ENCODE measurements around the gene SLAMF9.

The SLAMF9 gene

GRCh38 chr1:159953536-159954515 lies at the start of gene SLAMF9:
Gene SLAMF9 (minus strand): TSS chr1:159954237. CDS start chr1:159954137, 100 bp downstream.
- DNase-seq = no peak

- DNase-seq = no peak
These were observed 47.4 kb upstream of the SLAMF9 start for GRCh38 chr1:160001440-160001839.

GRCh38 chr1:159999204-159999603 lies 45.2 kb upstream of the SLAMF9 start:
- no peak for DNase-seq

- DNase-seq = no peak
These were observed 42.6 kb upstream of the SLAMF9 start for GRCh38 chr1:159996653-159997052.

- no peak for DNase-seq
These were observed 40.9 kb upstream of the SLAMF9 start for GRCh38 chr1:159994896-159995295.

- no peak for DNase-seq
These were observed 39.9 kb upstream of the SLAMF9 start for GRCh38 chr1:159993911-159994310.

- DNase-seq = no peak
These were observed 38.1 kb upstream of the SLAMF9 start for GRCh38 chr1:159992161-159992560.

GRCh38 chr1:159991513-159991912 lies 37.5 kb upstream of the SLAMF9 start:
- no peak for DNase-seq

GRCh38 chr1:159990005-159990404 lies 36.0 kb upstream of the SLAMF9 start:
- DNase-seq = no peak

GRCh38 chr1:159989581-159989980 lies 35.5 kb upstream of the SLAMF9 start:
- DNase-seq = no peak

- DNase-seq = no peak
These were observed 34.0 kb upstream of the SLAMF9 start for GRCh38 chr1:159988006-159988405.

GRCh38 chr1:159987186-159987585 lies 33.1 kb upstream of the SLAMF9 start:
- DNase-seq = no peak

- no peak for DNase-seq
These were observed 32.5 kb upstream of the SLAMF9 start for GRCh38 chr1:159986531-159986930.

GRCh38 chr1:159986093-159986492 lies 32.1 kb upstream of the SLAMF9 start:
- DNase-seq = no peak

- no peak for DNase-seq
These were observed 31.4 kb upstream of the SLAMF9 start for GRCh38 chr1:159985473-159985872.

- no peak for DNase-seq
These were observed 29.6 kb upstream of the SLAMF9 start for GRCh38 chr1:159983681-159984080.

- no peak for DNase-seq
These were observed 28.2 kb upstream of the SLAMF9 start for GRCh38 chr1:159982280-159982679.

GRCh38 chr1:159981351-159982055 lies 27.5 kb upstream of the SLAMF9 start:
- no peak for DNase-seq

GRCh38 chr1:159980786-159981185 lies 26.7 kb upstream of the SLAMF9 start:
- DNase-seq = no peak

- DNase-seq = no peak
These were observed 26.0 kb upstream of the SLAMF9 start for GRCh38 chr1:159980076-159980475.

- DNase-seq = no peak
These were observed 25.2 kb upstream of the SLAMF9 start for GRCh38 chr1:159979257-159979656.

GRCh38 chr1:159978107-159978398 lies 24.0 kb upstream of the SLAMF9 start:
- no peak for DNase-seq

- no peak for DNase-seq
These were observed 23.5 kb upstream of the SLAMF9 start for GRCh38 chr1:159977364-159978106.

All from GOT3 (cell line).